Right lobe of liver (tissue), 6 donors: Measurements from ENCODE around the gene SLC22A4. TPM values are rescaled to one million over a fixed set of nuclear protein-coding genes. Genes with fewer than 3 reads are reported as not detected.

Experiments used
- ATAC-seq, 4 donors: fragments of 200-7000 bp; cut with Tn5 transposase; one replicate each; pipeline ENCODE4 v1.9.1; 2020; ENCODE audit warnings: mild to moderate bottlenecking in 4 of 4, moderate library complexity in 4 of 4
- DNase-seq, 3 donors: peaks; one replicate each; pipeline ENCODE4 v3.0.0-alpha.2; 2020
- H3K27ac ChIP-seq, 3 donors: fragments of 200-600 bp; one replicate each; pipeline ENCODE4 v1.8.0; 2022
- H3K27me3 ChIP-seq, 2 donors: fragments of 200-600 bp; one replicate each; pipeline ENCODE4 v1.8.0; 2022
- H3K36me3 ChIP-seq, 4 donors: fragments of 200-600 bp; sonication (generic) in 1 of 4; one replicate each; pipeline versions ENCODE4 v1.5.1 to v1.8.0; 2017 to 2022; ENCODE audit warnings: control low read depth in 1 of 4
- H3K4me1 ChIP-seq, 4 donors: fragments of 200-600 bp; sonication (generic) in 1 of 4; one replicate each; pipeline versions ENCODE4 v1.5.1 to v1.8.0; 2017 to 2022; ENCODE audit warnings: control low read depth in 1 of 4
- H3K4me3 ChIP-seq, 3 donors: fragments of 200-600 bp; one replicate each; pipeline ENCODE4 v1.8.0; 2022
- H3K9me3 ChIP-seq, 4 donors: fragments of 200-600 bp; sonication (generic) in 1 of 4; one replicate each; pipeline versions ENCODE4 v1.5.1 to v1.8.0; 2017 to 2022; ENCODE audit warnings: control low read depth in 1 of 4
- POLR2A ChIP-seq: fragments of 450-650 bp; IDR thresholded peaks from one replicate; pipeline ENCODE4 v1.6.1; 2017; ENCODE audit warnings: antibody characterized with exemption, mild to moderate bottlenecking
- WGBS: methylation state at CpG from one replicate; pipeline ENCODE4 v1.1.6; 2018; ENCODE audit warnings: low coverage, low lambda C conversion rate; ENCODE audit not compliant: insufficient coverage; ENCODE audit errors: missing lambda C conversion rate; 5-methylcytosine and 5-hydroxymethylcytosine counted together
- intact Hi-C, 2 donors: fragments of 100-400 bp; cut with DNase I; formaldehyde crosslinking; loops; one replicate each; pipeline versions ENCODE4 v1.11.2 to v1.14.1; 2022
- total RNA-seq, 6 experiments: library from RNA; depleted of rRNA in 2 of 6; stranded (reverse); fragments of >200 nt in 2 of 6; fragmentation: NEBNext Ultra II Directional in 3 of 6; extraction: Animal tissue kit (Norgen Biotek cat#: 25700) in 3 of 6; gene quantifications; one replicate each; pipeline versions ENCODE4 v1.1.0 to v1.2.4, GENCODE V29; 2016 to 2023
- TF ChIP-seq, protein P1 (sequence below), 4 donors: fragments of 200-600 bp in 3 of 4; fragments of 450-650 bp in 1 of 4; IDR thresholded peaks; one replicate each; pipeline versions ENCODE4 v1.5.1 to v1.8.0; 2016 to 2022; ENCODE audit warnings: antibody characterized with exemption in 4 of 4, mild to moderate bottlenecking in 2 of 4
- donor health status: DM: no; HTN: yes; CAD: no.
- donor health status: DM: no; HTN: no; CAD: no.
- donor health status: DM: no; HTN: no; CAD: no.
- donor health status: DM: no; HTN: yes; CAD: no.
- donor health status: DM: no; HTN: yes; CAD: no.

The SLC22A4 gene
- total RNA-seq, 6 experiments from 2014 or later, result 0.31 to 0.59 (median 0.36) TPM

DNA sequence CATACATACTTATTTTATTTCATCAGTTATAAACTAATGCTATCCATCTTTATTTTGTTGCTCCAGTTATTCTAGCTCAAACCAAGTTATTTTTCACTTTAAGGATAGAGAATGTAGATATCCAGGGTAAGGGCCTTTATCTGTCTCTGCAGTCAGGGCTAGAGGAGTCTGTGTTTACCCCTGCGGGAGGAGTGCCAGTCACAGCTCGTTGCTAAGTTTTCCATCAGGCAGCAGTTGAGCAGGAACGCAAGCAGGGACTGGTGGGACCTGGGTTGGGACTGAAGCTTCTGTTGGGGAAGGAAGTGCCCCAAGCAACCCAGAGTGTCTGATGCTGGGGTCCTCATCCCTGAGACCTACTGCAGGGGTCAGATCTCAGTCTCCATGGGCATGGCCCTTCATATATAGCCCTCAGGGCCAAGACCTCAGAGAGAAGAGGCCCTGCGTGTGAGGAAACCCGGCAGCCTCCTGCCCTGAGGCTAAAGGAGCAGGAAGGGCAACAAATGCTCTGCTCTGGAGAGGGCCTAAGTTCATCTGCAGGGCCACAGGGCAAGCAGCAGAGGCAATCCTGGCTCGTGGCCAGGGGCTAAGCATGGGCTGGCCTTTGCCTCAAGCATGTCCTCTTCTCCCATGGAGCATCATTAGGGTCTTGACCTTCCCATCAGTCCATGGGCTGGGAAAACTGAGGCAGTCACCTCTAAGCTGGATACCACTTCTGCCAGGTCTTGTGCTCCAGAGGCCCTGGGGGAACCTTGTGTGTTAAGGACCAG is 6.6 kb downstream of the SLC22A4 start:
- ATAC-seq (peak; percentile 51 to 74 (median 59)), DNase-seq (peak; percentile 51 to 63 (median 60))
- intact Hi-C loops, result no loop called here
- TF ChIP-seq, protein P1, sequence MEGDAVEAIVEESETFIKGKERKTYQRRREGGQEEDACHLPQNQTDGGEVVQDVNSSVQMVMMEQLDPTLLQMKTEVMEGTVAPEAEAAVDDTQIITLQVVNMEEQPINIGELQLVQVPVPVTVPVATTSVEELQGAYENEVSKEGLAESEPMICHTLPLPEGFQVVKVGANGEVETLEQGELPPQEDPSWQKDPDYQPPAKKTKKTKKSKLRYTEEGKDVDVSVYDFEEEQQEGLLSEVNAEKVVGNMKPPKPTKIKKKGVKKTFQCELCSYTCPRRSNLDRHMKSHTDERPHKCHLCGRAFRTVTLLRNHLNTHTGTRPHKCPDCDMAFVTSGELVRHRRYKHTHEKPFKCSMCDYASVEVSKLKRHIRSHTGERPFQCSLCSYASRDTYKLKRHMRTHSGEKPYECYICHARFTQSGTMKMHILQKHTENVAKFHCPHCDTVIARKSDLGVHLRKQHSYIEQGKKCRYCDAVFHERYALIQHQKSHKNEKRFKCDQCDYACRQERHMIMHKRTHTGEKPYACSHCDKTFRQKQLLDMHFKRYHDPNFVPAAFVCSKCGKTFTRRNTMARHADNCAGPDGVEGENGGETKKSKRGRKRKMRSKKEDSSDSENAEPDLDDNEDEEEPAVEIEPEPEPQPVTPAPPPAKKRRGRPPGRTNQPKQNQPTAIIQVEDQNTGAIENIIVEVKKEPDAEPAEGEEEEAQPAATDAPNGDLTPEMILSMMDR (IDR thresholded peaks at IDR 0.05), result no peak
- TF ChIP-seq POLR2A, result no peak
- H3K4me1 ChIP-seq, result peaks cover 0 to 4% (median 0%) of the 10 kb centered on the region in 4 donors
- H3K36me3 ChIP-seq, result no peaks in the 10 kb centered on the region
- no peak overlapping the region for H3K27ac ChIP-seq
- H3K27me3 ChIP-seq, result no peaks in the 10 kb centered on the region
- H3K4me3 ChIP-seq, result no peak overlapping the region
- no peaks in the 10 kb centered on the region for H3K9me3 ChIP-seq
- WGBS, result 38% methylated on average over 5 of the region's 6 CpGs

DNA sequence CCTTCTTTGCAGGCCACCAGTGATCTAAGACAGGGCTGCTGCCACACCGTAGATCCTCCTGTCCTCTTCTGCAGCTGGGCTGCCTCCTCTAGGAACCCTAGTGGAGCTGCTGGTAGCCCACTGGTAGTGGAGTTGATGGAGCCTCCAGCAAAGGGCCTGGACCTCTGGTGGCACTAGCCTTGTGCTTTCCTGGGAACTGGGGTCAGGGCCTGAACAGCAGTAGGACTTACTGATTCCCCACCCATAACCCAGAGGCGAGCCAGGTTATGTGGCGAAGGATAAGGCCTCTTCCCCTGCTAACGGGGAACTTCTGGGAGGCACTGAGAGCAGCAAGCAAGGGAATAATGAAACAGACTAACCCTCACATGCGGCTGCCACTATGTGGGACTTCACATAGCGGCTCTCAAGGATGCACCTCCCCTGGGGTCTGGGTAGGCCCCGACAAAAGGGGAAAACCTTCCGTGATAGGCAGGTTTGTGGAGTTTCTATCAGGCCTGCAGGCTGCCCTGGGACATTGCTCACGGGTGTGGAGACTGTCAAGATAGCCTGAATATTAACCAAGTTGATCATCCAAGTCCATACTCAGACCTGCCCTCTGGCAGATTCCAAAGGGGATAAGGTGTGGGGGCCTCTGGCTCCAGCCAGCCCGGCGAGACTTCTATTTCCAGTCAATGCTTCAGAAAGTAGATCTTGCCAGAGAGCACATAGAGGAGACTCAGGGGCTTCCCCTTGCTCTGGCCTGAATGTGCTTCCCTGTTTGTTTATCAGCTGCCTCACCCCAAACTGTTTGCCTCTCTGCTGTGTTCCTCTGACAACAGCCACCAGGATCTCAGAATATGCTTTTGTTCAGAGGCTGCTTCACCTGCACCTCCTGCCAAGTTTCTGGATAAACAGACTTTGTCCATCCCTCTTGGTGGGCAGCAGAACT is 7.4 kb downstream of the SLC22A4 start:
- WGBS, result 60% methylated on average over 1 of the region's 11 CpGs
- Histone ChIP-seq H3K27ac (no peak overlapping the region), H3K4me1 (peaks cover 0 to 4% (median 0%) of the 10 kb centered on the region in 4 donors), H3K27me3 (no peaks in the 10 kb centered on the region), H3K36me3 (no peaks in the 10 kb centered on the region), H3K4me3 (no peak overlapping the region), H3K9me3 (no peaks in the 10 kb centered on the region)
- intact Hi-C loops, result no loop called here
- TF ChIP-seq, protein P1 (IDR thresholded peaks at IDR 0.05), result no peak
- no peak for TF ChIP-seq POLR2A
- no peak for DNase-seq
- peak; percentile 51 to 91 (median 73) for ATAC-seq

DNA sequence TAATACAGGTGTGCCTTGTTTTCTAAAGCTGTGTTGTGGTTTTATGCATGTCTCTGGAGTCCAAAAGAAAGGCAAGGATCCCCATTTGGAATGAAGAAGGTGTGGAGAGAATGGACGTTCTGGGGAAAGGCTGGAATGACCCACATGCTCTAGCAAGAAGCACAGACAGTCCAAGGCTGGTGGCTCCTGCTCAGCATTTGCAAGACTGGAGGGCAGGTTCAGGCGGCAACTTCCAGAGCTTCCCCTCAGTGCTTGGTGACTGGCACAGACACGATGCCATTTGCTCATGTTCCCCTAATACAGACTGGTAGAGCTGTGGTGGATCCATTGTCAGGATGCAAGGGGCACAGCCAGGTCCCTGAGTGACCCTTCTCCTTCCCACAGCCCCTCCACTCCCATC is 8.2 kb downstream of the SLC22A4 start:
- ATAC-seq, result no peak
- Histone ChIP-seq H3K4me1 (peaks cover 0 to 4% (median 0%) of the 10 kb centered on the region in 4 donors), H3K27me3 (no peaks in the 10 kb centered on the region), H3K36me3 (no peaks in the 10 kb centered on the region), H3K27ac (no peak overlapping the region), H3K9me3 (no peaks in the 10 kb centered on the region), H3K4me3 (no peak overlapping the region)
- WGBS, result 100% methylated on average over 2 of the region's 3 CpGs
- intact Hi-C loops, result no loop called here
- TF ChIP-seq POLR2A, result no peak
- TF ChIP-seq, protein P1 (IDR thresholded peaks at IDR 0.05), result no peak
- no peak for DNase-seq

DNA sequence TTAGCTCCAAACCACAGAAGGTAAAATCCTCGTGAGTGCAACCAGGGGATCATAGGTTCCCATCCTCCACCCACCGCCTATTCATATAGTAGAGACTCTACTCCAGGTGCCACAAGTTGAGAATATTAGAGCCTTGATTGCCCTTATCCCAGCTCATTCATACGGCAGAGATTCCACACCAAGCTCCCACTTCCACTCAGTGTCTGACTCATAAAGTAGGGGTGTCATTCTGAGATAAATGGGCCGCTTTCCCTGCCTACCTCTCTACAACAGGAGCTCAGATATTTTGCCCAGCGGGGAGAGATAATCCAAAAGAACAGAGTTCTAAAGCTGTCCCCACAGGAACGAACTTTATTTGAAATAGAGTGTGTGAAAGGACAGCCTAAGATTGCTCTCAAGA is 9.4 kb downstream of the SLC22A4 start:
- no peak for DNase-seq
- Histone ChIP-seq H3K36me3 (no peaks in the 10 kb centered on the region), H3K4me1 (peaks cover 0 to 4% (median 0%) of the 10 kb centered on the region in 4 donors), H3K4me3 (no peak overlapping the region), H3K27ac (no peak overlapping the region), H3K9me3 (no peaks in the 10 kb centered on the region), H3K27me3 (no peaks in the 10 kb centered on the region)
- intact Hi-C loops, result no loop called here
- 97% methylated on average over 6 of the region's 6 CpGs for WGBS
- no peak for TF ChIP-seq POLR2A
- TF ChIP-seq, protein P1 (IDR thresholded peaks at IDR 0.05), result no peak
- no peak for ATAC-seq
